Epithelial cell of proximal tubule (primary cell): ENCODE data around the gene NKAIN2. TPM values are rescaled to one million over a fixed set of nuclear protein-coding genes. Genes with fewer than 3 reads are reported as not detected.
"Not testable (repeated sequence)": the region's sequence is repeated elsewhere in the genome, so short reads cannot be mapped to it uniquely, and the experiment has no call there.

Experiments used
- DNase-seq: peaks from one replicate; pipeline ENCODE4 v3.0.0-alpha.2; 2011; ENCODE audit warnings: low read depth
- H3K4me3 ChIP-seq: 2 replicates; pipeline ENCODE4 v1.5.1; 2011; ENCODE audit warnings: low read depth, mild to moderate bottlenecking, low read length
- total RNA-seq: library from RNA; depleted of rRNA; stranded (reverse); fragments of >200 nt; gene quantifications from 2 replicates; pipeline ENCODE4 v1.2.3, GENCODE V29; 2015
- TF ChIP-seq, protein P1 (sequence below): conservative IDR thresholded peaks from 2 replicates; pipeline ENCODE4 v1.5.1; 2012; ENCODE audit warnings: low read depth, mild to moderate bottlenecking, low read length

Gene NKAIN2
- total RNA-seq, 1 donor from 2014 or later: under 0.01 TPM

DNA sequence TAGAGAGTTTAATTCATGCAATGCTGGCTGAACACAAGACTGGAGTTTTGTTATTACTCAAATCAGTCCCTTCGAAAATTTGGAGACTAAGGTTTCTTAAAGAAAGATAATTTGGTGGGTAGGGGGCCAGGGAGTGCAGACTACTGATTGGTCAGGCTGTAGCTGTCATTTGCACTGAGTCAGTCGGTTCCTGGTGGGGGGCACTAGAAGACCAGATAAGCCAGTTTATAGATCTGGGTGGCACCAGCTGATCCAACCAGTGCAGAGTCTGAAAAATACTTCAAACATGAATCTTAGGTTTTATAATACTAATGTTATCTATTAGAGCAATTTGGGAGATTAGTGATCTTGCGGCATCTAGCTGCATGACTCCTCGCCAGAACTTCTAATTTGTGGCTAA is 530.7 kb downstream of the NKAIN2 start:
- no peak for DNase-seq
- TF ChIP-seq, protein P1, sequence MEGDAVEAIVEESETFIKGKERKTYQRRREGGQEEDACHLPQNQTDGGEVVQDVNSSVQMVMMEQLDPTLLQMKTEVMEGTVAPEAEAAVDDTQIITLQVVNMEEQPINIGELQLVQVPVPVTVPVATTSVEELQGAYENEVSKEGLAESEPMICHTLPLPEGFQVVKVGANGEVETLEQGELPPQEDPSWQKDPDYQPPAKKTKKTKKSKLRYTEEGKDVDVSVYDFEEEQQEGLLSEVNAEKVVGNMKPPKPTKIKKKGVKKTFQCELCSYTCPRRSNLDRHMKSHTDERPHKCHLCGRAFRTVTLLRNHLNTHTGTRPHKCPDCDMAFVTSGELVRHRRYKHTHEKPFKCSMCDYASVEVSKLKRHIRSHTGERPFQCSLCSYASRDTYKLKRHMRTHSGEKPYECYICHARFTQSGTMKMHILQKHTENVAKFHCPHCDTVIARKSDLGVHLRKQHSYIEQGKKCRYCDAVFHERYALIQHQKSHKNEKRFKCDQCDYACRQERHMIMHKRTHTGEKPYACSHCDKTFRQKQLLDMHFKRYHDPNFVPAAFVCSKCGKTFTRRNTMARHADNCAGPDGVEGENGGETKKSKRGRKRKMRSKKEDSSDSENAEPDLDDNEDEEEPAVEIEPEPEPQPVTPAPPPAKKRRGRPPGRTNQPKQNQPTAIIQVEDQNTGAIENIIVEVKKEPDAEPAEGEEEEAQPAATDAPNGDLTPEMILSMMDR: no peak

DNA sequence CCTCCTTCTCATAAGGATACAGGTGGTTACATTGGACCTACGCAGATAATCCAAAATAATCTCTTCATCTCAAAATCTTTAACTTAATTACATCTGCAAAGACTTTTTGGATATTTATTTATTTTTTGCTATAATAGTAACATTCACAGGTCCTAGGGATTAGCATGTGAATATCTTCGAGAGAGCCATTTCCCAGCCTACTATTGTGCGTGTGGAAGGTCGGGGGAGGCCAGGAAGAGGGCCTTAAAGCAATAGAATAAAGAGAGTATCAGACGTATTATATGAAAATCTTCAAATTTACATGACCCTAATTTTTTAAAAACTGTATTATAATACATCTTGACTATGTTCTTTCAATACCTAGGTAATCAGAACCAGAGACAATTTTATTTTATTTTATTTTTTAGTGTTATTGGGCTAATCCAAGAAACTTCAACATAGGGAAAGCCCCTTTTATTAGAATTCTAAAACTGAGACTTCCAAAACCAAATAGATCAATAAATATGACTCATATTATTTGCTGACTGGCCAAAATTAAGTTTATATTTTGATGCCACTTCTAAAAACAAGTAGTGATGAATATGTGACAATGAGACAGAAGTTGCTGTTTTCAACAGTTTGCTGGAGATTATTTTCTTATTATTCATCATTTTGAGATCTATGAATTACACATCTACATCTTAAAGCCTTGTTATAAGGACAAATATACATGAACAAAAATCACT is 536.1 kb downstream of the NKAIN2 start:
- TF ChIP-seq, protein P1: no peak
- no peak for DNase-seq
- H3K4me3 ChIP-seq: no peak overlapping the region

More for the DNA sequence above, 530.7 kb downstream of the NKAIN2 start:
- no peak overlapping the region for H3K4me3 ChIP-seq

DNA sequence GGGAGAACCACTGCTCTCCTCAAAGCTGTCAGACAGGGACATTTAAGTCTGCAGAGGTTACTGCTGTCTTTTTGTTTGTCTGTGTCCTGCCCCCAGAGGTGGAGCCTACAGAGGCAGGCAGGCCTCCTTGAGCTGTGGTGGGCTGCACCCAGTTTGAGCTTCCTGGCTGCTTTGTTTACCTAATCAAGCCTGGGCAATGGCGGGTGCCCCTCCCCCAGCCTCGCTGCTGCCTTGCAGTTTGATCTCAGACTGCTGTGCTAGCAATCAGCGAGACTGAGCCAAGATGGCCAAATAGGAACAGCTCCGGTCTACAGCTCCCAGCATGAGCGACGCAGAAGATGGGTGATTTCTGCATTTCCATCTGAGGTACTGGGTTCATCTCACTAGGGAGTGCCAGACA is 544.7 kb downstream of the NKAIN2 start:
- not testable (repeated sequence) for DNase-seq

DNA sequence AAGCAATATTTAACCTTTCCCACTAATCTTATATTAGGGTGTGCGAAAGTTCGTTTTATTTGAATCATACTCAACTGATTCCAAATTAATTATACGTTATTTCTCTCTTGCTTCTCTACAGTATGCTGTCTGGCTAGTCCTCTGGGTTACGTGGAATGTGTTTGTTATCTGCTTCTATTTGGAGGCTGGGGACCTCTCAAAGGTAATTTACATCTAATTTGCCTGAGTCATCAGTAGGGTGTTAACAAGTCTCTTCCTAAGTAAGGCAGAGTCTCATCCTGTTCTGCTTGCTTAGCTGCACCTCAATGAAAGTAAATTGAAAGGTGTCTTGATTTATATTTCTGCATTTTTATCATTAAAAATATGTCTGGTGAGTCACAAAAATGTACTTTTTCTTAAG is 551.5 kb downstream of the NKAIN2 start:
- no peak overlapping the region for H3K4me3 ChIP-seq
- TF ChIP-seq, protein P1: no peak
- no peak for DNase-seq

More for the DNA sequence above, 544.7 kb downstream of the NKAIN2 start:
- H3K4me3 ChIP-seq: not testable (repeated sequence)

DNA sequence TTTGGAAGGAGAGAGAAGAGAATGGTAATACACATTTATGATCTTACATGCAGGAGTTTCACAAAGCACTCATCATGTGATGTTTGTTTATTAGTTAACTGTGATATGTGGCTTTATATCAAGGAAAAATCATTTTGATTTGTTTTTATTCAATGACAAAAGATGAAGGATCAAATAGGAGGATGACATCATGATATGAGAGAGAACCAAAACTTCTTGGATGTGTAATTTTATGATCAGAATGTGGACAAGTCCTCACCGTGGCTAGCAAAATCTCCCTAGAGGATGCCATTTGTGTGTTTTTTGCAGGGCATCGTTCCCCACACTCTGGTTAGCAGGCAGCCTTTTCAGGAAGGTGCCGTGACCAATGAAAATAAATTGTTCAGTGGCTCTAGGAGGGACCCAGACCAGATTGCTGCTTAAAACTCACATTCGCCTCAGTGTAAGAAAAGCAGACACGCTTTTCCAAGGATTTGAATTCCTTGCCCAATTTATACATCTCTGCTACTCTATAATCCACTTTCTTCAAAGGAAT is 552.7 kb downstream of the NKAIN2 start:
- no peak for DNase-seq
- TF ChIP-seq, protein P1: no peak
- no peak overlapping the region for H3K4me3 ChIP-seq

DNA sequence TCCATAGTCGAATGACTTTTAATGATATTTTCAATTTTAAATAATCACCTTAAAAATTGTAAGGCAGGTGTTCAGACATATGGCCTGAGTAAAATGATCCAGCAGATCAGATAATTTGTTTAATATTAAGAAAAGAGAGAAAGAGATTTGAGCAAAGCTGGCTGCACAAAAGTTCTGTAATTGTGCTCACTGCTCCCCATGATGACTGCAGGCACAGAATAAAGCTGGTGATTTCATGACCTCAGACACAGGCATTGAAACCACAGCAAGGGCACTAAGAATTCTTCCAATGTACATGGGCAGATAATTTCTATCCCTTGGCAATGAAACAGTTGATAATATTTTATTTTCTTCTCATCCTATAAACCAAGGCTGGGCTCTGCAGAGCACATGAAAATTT is 553.1 kb downstream of the NKAIN2 start:
- no peak overlapping the region for H3K4me3 ChIP-seq
- TF ChIP-seq, protein P1: no peak
- DNase-seq: no peak

DNA sequence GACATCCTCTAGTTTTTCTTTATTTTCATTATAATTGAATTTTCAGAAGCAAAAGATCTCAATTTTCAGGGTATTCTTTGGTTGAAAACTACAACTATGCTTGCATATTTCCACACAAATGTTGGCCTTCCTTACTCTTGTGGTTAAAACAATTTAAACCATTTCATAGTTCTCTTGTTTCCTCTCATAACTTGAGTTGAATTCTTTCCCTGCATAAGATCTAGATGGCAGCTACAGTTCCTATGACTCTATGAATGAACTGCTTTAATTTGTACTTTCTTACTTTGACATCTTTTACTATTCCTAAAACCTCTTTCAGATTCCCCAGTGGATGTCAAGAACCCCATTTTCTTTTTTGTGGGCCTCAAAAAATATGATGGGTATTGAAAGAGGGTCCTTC is 564.5 kb downstream of the NKAIN2 start:
- no peak for DNase-seq
- TF ChIP-seq, protein P1: no peak
- no peak overlapping the region for H3K4me3 ChIP-seq
